Lower leg skin (tissue), 3 donors: ENCODE results near the gene BANF1.

ENCODE experiments used
- POLR2A ChIP-seq, 2 donors: fragments of 450-650 bp; IDR thresholded peaks; one replicate each; pipeline ENCODE4 v1.6.1; 2016 to 2017; ENCODE audit warnings: antibody characterized with exemption in 2 of 2, mild to moderate bottlenecking in 1 of 2, moderate library complexity in 1 of 2
- TF ChIP-seq, protein P1 (sequence below), 3 donors: fragments of 450-650 bp; IDR thresholded peaks; one replicate each; pipeline ENCODE4 v1.5.1; 2016; ENCODE audit warnings: antibody characterized with exemption in 3 of 3, mild to moderate bottlenecking in 3 of 3, moderate library complexity in 2 of 3

DNA sequence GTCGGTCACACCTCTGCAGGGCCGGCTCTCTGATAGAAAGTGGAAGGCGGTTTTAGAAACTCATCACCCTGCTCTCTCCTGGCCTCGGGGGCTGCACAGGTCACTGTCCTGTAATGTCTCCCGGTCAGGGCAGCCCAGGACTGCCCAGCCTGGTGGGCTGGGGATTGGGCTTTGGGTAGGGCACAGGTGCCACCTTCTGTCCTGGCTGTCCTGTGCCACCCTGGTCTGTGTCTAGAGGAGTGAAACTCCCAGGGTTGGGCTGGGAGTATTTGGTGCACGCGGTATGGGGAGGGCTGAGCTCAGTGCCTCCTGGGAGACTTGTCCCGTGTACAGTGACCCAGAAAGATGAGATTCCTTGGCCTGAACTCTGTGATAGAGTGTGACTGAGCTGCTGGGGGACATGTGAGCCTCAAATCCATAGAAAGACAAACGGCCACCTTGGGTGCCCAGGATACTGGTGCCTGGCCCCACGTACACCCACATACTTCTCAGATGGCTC, 23.0 kb upstream of the BANF1 start:
- no peak for TF ChIP-seq POLR2A (IDR thresholded peaks at IDR 0.05)
- TF ChIP-seq, protein P1, sequence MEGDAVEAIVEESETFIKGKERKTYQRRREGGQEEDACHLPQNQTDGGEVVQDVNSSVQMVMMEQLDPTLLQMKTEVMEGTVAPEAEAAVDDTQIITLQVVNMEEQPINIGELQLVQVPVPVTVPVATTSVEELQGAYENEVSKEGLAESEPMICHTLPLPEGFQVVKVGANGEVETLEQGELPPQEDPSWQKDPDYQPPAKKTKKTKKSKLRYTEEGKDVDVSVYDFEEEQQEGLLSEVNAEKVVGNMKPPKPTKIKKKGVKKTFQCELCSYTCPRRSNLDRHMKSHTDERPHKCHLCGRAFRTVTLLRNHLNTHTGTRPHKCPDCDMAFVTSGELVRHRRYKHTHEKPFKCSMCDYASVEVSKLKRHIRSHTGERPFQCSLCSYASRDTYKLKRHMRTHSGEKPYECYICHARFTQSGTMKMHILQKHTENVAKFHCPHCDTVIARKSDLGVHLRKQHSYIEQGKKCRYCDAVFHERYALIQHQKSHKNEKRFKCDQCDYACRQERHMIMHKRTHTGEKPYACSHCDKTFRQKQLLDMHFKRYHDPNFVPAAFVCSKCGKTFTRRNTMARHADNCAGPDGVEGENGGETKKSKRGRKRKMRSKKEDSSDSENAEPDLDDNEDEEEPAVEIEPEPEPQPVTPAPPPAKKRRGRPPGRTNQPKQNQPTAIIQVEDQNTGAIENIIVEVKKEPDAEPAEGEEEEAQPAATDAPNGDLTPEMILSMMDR (IDR thresholded peaks at IDR 0.05) = no peak
